Right lung (tissue), 5 donors: ENCODE measurements around the gene UBAC2. TPM values are rescaled to one million over a fixed set of nuclear protein-coding genes. Genes with fewer than 3 reads are reported as not detected.

Experiments used
- DNase-seq, 2 donors: peaks; one replicate each; pipeline ENCODE4 v3.0.0-alpha.2; 2013
- polyA plus RNA-seq, 5 donors: library from polyadenylated mRNA; unstranded; fragments of 120-200 nt; gene quantifications; one replicate each; pipeline versions ENCODE4 v1.2.1 to v1.2.3, GENCODE V29; 2013; ENCODE audit warnings: inconsistent platforms in 1 of 5, low replicate concordance in 1 of 5; ENCODE audit not compliant: insufficient read length in 5 of 5, insufficient read depth in 1 of 5

UBAC2 gene
- polyA plus RNA-seq, 5 donors, result 65.7 to 73.6 (median 69.7) TPM

DNA sequence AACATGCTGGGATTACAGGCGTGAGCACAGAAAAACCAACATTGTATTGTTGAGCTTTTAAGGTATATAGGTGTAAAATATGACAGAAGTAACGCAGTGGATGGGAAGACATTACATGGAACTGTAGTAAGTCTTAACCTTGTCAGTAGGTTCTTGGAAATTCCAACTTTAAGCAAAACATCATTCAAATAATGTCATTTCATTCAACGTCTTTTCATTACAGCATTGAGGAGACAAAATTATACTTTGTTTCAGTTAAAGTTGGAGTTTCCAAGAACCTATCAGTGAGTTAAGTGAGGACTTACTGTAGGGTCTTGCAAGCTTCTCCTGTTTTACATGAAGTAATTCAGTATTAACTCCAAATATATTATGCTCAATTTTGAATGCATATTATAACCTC, 133.6 kb downstream of the UBAC2 start:
- DNase-seq, result no peak

GRCh38 chr13:99335087-99335486, 134.4 kb downstream of the UBAC2 start:
- DNase-seq, result no peak

- no peak for DNase-seq
Observed at GRCh38 chr13:99335603-99336002, 134.9 kb downstream of the UBAC2 start.

DNA sequence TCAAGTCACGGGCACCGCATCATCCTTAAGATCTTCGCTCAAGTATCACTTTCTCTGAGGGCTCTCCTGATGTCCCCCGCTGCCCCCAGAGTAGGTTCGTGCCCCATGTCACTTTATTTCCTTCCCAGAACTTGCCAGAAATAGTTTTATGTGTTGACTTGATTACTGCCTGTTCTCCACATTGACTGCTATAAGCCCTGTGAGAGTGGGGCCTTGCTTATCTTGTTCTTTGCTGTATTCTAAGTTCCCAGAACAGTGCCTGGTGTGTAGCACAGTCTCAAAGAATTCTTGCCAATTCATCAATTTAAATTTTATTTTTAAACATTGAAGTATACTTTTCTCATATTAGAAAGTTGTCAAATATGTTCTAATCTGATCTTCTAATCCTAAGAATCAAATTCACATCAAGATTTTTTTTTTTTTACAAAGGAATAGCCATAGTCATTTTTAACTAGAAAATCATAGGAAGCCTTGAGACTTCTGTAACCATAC, 138.6 kb downstream of the UBAC2 start:
- no peak for DNase-seq

- DNase-seq, result no peak
Observed at GRCh38 chr13:99339736-99340397, 139.2 kb downstream of the UBAC2 start.

DNA sequence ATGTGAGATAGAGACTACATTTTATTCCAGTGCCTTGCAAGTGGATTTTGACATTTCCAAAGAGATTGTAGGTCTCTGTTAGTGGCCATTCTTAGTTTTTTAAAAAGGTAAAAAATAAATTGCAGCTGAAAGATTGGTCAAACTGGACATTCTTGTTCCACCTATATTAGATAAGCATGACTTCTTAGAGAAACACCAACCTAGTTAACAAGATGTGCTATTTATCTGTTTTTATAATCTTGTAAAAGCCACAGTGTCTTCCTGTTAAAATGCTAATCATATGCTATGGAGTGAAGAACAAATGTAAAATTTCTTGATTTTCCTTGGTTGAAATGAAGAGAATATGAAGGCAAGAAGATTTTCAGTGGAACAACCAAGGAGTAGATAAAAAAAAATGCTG, 140.0 kb downstream of the UBAC2 start:
- no peak for DNase-seq

DNA sequence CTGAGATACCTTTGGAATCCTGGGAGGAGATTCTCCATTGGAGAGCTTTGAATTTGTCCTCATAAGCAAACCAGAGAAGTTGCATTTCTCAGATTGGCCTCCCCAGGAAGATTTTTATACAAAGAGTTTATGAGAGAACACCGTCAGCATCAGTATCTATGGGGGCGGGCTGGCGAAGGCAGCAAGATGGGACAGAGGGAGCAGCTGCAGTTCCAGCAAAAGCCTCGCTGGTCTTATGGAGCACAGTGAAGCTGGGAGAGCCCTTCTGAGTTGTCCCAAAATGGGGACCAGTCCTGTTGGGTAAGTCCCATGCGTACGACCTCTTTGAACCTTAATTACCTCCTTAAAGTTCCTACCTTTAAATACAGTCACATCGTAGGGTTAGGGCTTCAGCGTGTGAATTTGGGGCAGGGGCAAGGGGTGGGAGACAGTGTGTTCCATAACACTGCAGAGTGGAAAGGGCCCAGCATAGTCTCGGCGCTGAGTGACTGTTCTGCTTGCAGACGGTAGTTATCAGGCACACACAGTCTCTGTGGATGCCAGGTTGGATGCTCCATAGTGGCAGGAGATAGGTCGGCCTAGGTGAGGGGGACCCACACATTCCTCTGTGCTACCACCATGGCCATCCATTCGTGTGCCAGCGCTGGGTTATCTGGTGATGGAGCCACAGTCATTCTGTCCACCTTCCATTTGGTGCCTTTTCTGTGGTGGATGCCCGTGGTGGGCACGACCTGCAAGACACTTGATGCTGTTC, 141.5 kb downstream of the UBAC2 start:
- DNase-seq, result no peak

- DNase-seq, result no peak
Observed at GRCh38 chr13:99342723-99343315, 142.2 kb downstream of the UBAC2 start.

DNA sequence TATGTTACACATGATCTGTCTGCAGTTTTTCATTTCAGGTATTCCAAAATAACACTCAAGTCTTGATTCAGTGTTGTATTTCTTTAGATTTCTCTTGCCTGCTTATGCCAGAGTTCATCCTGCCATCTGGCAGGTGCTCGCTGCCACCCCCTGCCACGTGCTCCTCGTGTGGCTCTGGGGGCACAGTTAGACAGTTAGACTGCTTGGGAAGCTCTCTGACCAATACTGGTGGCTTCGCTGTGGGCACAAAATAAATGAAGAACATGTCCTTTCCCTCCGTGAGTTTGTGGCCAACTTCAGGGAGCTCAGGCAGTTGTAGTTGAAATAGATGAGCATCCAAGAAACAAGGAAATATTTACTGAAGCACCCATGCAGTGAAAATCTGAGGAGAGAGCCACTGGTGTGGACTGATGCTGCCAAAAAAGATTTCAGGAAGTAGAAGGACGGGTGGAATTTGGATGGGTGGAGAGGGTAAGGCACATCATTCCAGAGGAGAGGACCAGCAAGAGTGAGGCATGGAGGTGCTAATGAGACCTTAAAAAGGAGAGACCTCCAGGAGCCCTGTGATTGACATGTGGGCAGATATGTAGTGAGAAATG, 144.1 kb downstream of the UBAC2 start:
- DNase-seq, result no peak

DNA sequence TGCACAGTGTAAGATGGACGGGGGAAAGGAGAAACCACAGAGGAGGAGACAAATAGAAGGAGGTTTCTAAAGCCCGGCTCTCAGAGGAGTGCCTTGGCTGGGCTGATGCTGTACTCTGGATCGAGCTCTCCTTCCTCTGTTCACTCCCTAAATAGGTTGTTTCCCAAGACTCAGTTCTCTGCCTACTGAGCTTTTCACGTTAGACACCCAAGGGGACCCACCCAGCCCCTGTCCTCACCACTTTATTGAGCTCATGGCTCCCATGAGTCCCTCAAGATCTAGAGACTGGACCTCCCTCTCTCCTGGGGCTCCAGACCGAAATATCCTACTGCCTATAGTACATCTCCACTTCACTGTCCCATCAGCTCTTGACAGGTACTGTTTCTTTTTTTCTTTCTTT, 144.7 kb downstream of the UBAC2 start:
- no peak for DNase-seq

DNA sequence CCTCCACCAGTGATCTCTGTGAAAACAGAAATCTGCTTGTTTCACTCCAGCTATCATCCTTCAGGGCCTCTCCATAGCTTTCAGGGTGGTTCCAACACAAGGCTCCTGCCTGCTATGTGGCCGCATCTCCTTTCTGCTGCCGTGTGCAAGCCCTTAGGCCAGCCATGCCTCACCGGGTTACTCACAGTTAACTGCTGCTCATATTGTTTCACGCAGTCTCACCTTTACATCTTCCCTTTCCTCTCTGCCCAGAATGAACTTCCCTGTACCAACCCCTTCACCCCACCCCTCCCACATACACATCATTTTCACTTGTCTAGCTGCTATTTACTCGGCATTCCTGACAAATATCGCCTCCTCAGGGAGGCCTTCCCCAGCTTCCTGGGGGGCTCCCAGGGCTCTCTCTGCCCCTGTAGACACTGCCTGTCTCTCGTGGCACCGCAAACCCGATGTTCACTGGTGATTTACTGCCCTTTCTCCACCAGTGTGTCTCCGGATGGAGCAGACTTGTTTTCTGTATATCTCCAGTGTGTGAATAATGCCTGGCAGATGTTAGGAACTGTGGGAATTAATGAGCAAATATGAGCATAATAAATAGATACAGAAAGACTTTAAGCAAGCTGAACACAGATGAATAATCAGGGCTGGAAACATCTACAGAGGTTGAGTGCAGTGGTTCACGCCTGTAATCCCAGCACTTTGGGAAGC, 145.8 kb downstream of the UBAC2 start:
- DNase-seq, result no peak

- no peak for DNase-seq
Observed at GRCh38 chr13:99347335-99347878, 146.8 kb downstream of the UBAC2 start.

GRCh38 chr13:99347911-99348451, 147.3 kb downstream of the UBAC2 start:
- no peak for DNase-seq

DNA sequence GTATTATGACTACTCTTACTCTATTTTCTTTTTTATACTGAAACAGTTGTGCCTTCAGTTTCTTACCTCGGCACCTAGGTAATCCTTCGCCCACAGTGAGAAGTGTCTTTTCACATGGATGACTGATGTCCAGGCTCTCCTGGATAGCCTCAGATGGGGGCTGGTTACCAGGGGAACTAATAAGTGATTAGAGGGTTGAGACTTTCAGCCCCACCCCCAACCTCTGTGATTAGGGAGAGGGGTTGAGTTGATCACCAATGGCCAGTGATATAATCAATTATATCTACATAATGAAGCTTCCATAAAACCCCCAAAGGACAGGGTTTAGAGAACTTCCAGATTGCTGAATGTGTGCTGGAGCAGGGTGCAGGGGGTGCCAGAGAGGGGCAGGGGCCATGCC, 149.5 kb downstream of the UBAC2 start:
- DNase-seq, result no peak

DNA sequence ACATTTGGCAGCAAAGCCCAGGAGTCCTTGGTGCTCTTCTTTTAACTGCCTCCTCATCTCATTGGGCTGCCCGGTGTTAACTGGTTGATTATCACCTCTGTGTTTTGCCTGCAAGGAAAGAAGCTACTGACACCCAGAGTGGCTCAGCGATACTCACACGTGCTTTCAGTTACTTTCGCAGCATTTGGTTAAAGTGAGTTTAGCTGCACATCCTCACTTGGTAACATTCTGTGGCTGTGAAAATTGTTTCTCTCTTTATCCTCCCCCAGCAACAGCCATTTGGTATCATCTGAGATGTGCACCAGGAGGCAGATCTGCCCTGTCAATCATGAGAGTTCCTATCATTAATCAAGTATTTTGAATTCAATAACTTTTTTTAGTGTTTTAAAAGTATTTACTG, 151.1 kb downstream of the UBAC2 start:
- no peak for DNase-seq

GRCh38 chr13:99352351-99353245, 151.9 kb downstream of the UBAC2 start:
- DNase-seq, result no peak

GRCh38 chr13:99353246-99353600, 152.6 kb downstream of the UBAC2 start:
- DNase-seq, result no peak

DNA sequence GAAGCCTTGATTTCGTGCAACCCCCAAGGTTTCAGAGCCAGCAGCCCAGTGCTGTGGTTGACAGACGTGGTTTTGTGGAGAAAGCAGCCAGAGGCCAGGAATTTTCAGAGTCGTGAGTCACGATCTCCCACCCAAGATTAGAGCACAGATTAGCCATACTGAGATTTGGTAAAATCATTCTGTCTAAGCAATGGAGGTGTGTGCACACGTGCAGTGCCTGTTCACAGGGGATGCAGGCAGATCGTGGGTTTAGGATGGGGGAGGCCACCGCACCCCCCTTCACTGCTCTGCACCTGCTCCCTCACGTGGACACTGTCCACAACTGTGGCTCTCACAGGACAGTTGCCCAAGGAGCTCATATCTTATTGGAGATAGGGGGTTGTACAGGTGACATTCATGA, 153.2 kb downstream of the UBAC2 start:
- DNase-seq, result no peak

GRCh38 chr13:99354371-99354951, 153.8 kb downstream of the UBAC2 start:
- DNase-seq, result no peak
